Lower lobe of right lung (tissue), 2 donors: ENCODE results near the gene SNAPC4. TPM values are rescaled to one million over a fixed set of nuclear protein-coding genes. Genes with fewer than 3 reads are reported as not detected.

ENCODE experiments used
- ATAC-seq, 2 donors: fragments of 200-7000 bp; cut with Tn5 transposase; one replicate each; pipeline ENCODE4 v1.9.1; 2020 to 2022; ENCODE audit warnings: mild to moderate bottlenecking in 2 of 2, moderate library complexity in 2 of 2
- DNase-seq: peaks from one replicate; pipeline ENCODE4 v3.0.0-alpha.2; 2020
- H3K27ac ChIP-seq: fragments of 200-600 bp; one replicate; pipeline ENCODE4 v1.8.0; 2022
- H3K27me3 ChIP-seq: fragments of 200-600 bp; one replicate; pipeline ENCODE4 v1.8.0; 2022; ENCODE audit warnings: low read depth
- H3K36me3 ChIP-seq: fragments of 200-600 bp; one replicate; pipeline ENCODE4 v1.8.0; 2022; ENCODE audit warnings: mild to moderate bottlenecking
- H3K4me1 ChIP-seq: fragments of 200-600 bp; one replicate; pipeline ENCODE4 v1.8.0; 2022
- H3K4me3 ChIP-seq: fragments of 200-600 bp; one replicate; pipeline ENCODE4 v1.8.0; 2022; ENCODE audit warnings: mild to moderate bottlenecking
- H3K9me3 ChIP-seq: fragments of 200-600 bp; one replicate; pipeline ENCODE4 v1.8.0; 2022
- intact Hi-C: fragments of 100-400 bp; cut with DNase I; formaldehyde crosslinking; loops from one replicate; pipeline ENCODE4 v1.11.0; 2022
- long read RNA-seq: library from polyadenylated mRNA; unstranded; transcript quantifications from one replicate; pipeline ENCODE4 v2.0.0, GENCODE V29; 2021
- total RNA-seq: library from RNA; stranded (reverse); fragmentation: NEBNext Ultra II Directional; extraction: Animal tissue kit (Norgen Biotek cat#: 25700); gene quantifications from one replicate; pipeline ENCODE4 v1.2.1, GENCODE V29; 2021
- TF ChIP-seq, protein P1 (sequence below): fragments of 200-600 bp; IDR thresholded peaks from one replicate; pipeline ENCODE4 v1.8.0; 2022; ENCODE audit warnings: antibody characterized with exemption, mild to moderate bottlenecking
- donor health status: DM: no; HTN: yes; CAD: no; lungs with severe emphysema.

SNAPC4 gene, protein sequence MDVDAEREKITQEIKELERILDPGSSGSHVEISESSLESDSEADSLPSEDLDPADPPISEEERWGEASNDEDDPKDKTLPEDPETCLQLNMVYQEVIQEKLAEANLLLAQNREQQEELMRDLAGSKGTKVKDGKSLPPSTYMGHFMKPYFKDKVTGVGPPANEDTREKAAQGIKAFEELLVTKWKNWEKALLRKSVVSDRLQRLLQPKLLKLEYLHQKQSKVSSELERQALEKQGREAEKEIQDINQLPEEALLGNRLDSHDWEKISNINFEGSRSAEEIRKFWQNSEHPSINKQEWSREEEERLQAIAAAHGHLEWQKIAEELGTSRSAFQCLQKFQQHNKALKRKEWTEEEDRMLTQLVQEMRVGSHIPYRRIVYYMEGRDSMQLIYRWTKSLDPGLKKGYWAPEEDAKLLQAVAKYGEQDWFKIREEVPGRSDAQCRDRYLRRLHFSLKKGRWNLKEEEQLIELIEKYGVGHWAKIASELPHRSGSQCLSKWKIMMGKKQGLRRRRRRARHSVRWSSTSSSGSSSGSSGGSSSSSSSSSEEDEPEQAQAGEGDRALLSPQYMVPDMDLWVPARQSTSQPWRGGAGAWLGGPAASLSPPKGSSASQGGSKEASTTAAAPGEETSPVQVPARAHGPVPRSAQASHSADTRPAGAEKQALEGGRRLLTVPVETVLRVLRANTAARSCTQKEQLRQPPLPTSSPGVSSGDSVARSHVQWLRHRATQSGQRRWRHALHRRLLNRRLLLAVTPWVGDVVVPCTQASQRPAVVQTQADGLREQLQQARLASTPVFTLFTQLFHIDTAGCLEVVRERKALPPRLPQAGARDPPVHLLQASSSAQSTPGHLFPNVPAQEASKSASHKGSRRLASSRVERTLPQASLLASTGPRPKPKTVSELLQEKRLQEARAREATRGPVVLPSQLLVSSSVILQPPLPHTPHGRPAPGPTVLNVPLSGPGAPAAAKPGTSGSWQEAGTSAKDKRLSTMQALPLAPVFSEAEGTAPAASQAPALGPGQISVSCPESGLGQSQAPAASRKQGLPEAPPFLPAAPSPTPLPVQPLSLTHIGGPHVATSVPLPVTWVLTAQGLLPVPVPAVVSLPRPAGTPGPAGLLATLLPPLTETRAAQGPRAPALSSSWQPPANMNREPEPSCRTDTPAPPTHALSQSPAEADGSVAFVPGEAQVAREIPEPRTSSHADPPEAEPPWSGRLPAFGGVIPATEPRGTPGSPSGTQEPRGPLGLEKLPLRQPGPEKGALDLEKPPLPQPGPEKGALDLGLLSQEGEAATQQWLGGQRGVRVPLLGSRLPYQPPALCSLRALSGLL (N-terminal part only)
- total RNA-seq, result 7.4 TPM
- long read RNA-seq, partial matches to known transcripts, result 12 of 14 reads
- long read RNA-seq, other reads (novel, unspliced or antisense), result 2 of 14 reads

DNA sequence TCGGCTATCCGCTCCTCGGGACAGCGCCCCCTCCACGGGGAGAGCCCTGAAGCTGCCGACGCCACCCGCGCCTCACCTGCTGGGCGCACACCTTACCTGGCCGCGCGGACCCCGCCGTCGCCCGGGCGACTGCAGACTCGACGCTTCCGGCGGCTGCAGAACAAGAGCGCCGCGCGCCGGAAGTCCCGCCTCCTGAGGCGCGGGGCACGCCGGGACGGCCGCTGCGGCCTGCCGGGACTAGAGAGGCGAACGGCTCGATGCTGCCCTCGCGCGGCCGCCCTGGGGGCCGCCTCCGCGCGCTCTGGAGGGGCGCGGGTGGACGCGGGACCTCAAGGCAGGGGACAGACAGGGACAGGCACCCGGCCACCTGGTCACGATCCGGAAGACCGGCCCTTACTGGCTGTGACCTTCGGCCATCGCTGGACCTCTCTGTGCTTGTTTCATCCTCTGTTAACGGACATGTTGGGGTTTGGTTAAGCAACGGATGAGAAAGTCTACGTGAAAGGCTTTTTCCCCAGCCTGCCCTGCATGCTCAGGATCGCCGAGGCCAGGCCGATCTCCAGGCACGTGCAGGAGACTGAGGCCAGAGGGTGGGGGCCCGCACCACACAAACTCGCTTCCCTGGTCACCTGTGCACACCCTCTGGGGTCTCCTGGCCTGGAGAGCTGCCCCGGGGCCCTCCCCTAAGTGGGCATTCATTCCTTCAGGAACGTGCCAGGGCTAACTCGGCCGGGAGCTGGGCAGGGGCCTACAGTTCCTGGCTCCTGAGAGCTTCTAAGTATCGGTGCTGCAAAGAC is at the start of gene SNAPC4:
Gene SNAPC4 (minus strand): TSS at position 133 of the 797 bp plus-strand sequence. CDS start 1,742 bp downstream, outside the sequence.
- H3K4me1 ChIP-seq, result peaks cover 20% of the 10 kb centered on the region
- no peaks in the 10 kb centered on the region for H3K9me3 ChIP-seq
- H3K27me3 ChIP-seq, result no peaks in the 10 kb centered on the region
- TF ChIP-seq, protein P1, sequence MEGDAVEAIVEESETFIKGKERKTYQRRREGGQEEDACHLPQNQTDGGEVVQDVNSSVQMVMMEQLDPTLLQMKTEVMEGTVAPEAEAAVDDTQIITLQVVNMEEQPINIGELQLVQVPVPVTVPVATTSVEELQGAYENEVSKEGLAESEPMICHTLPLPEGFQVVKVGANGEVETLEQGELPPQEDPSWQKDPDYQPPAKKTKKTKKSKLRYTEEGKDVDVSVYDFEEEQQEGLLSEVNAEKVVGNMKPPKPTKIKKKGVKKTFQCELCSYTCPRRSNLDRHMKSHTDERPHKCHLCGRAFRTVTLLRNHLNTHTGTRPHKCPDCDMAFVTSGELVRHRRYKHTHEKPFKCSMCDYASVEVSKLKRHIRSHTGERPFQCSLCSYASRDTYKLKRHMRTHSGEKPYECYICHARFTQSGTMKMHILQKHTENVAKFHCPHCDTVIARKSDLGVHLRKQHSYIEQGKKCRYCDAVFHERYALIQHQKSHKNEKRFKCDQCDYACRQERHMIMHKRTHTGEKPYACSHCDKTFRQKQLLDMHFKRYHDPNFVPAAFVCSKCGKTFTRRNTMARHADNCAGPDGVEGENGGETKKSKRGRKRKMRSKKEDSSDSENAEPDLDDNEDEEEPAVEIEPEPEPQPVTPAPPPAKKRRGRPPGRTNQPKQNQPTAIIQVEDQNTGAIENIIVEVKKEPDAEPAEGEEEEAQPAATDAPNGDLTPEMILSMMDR, result peak; percentile 93
- peak within 1 kb of the TSS; percentile 99 for H3K4me3 ChIP-seq
- H3K36me3 ChIP-seq, result peaks cover 49% of the 10 kb centered on the region
- peak within 1 kb of the TSS; percentile 74 for H3K27ac ChIP-seq
- intact Hi-C loops, result no loop called here
- DNase-seq (peak; percentile 90), ATAC-seq (peak; percentile 96)

DNA sequence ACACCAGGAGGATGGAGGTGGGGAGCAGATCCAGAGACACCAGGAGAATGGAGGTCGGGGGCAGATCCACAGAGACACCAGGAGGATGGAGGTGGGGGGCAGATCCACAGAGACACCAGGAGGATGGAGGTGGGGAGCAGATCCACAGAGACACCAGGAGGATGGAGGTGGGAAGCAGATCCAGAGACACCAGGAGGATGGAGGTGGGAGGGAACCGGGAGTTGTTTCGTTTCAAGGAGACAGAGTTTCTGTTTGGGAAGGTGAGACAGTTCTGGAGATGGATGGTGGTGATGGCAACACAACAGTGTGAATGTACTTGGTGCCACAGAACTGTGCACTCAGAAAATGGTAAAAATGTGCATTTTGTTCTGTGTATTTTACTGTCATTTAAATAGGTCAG is 48.7 kb upstream of the SNAPC4 start:
- DNase-seq (no peak), ATAC-seq (no peak)
- H3K4me3 ChIP-seq, result no peak overlapping the region
- intact Hi-C loops, result no loop called here
- H3K27ac ChIP-seq, result no peak overlapping the region
- H3K4me1 ChIP-seq, result no peaks in the 10 kb centered on the region
- H3K27me3 ChIP-seq, result no peaks in the 10 kb centered on the region
- TF ChIP-seq, protein P1, result no peak
- H3K36me3 ChIP-seq, result peaks cover 94% of the 10 kb centered on the region
- no peaks in the 10 kb centered on the region for H3K9me3 ChIP-seq

DNA sequence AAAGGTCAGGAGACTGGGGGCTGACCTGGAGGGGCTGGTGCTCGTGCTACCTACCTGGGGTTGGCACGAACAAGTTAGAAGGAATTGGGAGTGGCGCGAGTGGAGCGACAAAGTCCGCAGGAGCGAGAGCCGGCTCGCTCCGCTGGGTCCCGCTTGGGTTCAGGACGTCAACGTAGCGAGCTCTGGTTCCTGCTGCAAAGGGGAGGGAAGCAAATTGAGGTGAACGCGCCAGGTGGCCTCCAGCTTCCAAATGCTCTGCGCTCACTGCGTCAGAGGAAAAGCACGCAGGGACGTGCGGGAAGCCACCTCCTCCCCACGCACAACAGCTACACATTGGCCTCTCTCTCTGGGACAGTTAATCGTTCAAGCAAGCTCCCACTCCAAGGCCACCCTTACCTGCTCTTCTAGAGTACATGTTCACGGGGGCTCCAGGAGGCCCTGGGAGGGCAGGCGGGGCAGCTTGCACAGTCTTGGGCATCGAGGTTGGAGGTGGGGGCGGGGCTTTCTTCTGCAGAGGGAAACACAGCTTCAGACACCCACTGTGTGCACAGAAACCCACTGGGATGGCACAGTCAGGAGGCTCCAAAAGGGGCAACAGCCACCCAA is 47.3 kb upstream of the SNAPC4 start:
- no peaks in the 10 kb centered on the region for H3K27me3 ChIP-seq
- intact Hi-C loops, result no loop called here
- no peak for DNase-seq

DNA sequence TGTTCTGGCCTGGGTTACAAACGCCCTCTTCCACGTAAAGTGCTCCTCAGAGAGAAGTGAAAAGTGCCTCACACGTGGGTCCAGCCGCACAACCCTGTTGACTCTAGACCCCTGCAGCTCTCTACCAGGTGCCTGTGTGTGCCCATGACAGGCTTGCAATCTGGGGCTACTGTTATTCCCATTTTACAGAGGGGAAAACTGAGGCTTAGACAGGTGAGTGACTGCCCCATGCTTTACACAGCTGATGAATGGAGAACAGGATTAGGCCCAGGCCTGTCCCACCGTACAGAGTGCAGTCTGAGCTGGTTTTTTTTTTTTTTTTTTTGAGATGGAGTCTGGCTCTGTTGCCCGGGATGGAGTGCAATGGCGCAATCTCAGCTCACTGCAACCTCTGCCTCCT is 45.8 kb upstream of the SNAPC4 start:
- TF ChIP-seq, protein P1, result no peak
- Histone ChIP-seq H3K9me3 (no peaks in the 10 kb centered on the region), H3K27ac (no peak overlapping the region), H3K27me3 (no peaks in the 10 kb centered on the region), H3K4me3 (no peak overlapping the region), H3K4me1 (no peaks in the 10 kb centered on the region), H3K36me3 (peaks cover 96% of the 10 kb centered on the region)
- DNase-seq, result no peak
- intact Hi-C loops, result no loop called here
- no peak for ATAC-seq

More for the DNA sequence above, 47.3 kb upstream of the SNAPC4 start:
- TF ChIP-seq, protein P1, result no peak
- H3K9me3 ChIP-seq, result no peaks in the 10 kb centered on the region
- H3K4me1 ChIP-seq, result no peaks in the 10 kb centered on the region
- no peak overlapping the region for H3K4me3 ChIP-seq
- no peak overlapping the region for H3K27ac ChIP-seq
- peaks cover 96% of the 10 kb centered on the region for H3K36me3 ChIP-seq
- no peak for ATAC-seq
